GM23248 (cell line): ENCODE results near the gene C16orf86.

ENCODE experiments used
- EZH2 ChIP-seq: fragments of 200-600 bp; sonication (generic); IDR thresholded peaks from 2 replicates; pipeline ENCODE4 v1.6.1; 2018; ENCODE audit warnings: antibody characterized with exemption, mild to moderate bottlenecking; ENCODE audit not compliant: insufficient read depth, poor library complexity, severe bottlenecking
- EZH2phosphoT487 ChIP-seq: fragments of 200-600 bp; sonication (generic); IDR thresholded peaks from 2 replicates; pipeline ENCODE4 v1.6.1; 2018; ENCODE audit warnings: antibody characterized with exemption, moderate library complexity, mild to moderate bottlenecking, low read depth; ENCODE audit not compliant: insufficient read depth

DNA sequence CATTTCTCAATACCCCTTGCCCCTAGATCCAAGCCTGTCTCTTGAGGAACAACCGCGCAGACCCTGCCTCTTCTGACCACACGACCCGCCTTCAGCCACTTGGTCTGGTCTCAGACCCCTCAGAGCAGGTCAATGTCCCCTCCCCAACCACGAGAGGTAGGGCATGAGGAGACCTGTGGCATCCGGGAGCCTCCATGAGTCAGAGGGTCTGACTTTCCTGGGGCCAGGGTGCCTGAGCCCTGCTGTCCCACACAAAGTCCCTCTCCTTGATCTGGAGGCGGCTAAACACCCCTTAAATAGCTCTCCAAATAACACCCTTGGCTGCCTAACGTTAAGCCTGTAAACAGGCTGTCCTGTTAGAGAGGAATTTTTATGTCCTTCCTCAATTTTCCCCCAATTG is 16.6 kb upstream of the C16orf86 start:
- TF ChIP-seq EZH2 (no peak), EZH2phosphoT487 (no peak)
